D721Med (cell line): ENCODE measurements around the gene TPX2.

Experiments
- DNase-seq: peaks from one replicate; pipeline ENCODE4 v3.0.0; 2011; ENCODE audit warnings: low spot score; ENCODE audit not compliant: insufficient read length
- FAIRE-seq: peaks from 2 replicates; lab custom pipeline; 2011; peaks lifted over from hg19 to GRCh38; lab: Jason Lieb, UNC
- TF ChIP-seq, protein P1 (sequence below): IDR thresholded peaks from 2 replicates; pipeline ENCODE4 v1.5.1; 2012; ENCODE audit warnings: mild to moderate bottlenecking, control low read depth; ENCODE audit not compliant: insufficient read depth; ENCODE audit errors: missing control alignments

Gene TPX2

DNA sequence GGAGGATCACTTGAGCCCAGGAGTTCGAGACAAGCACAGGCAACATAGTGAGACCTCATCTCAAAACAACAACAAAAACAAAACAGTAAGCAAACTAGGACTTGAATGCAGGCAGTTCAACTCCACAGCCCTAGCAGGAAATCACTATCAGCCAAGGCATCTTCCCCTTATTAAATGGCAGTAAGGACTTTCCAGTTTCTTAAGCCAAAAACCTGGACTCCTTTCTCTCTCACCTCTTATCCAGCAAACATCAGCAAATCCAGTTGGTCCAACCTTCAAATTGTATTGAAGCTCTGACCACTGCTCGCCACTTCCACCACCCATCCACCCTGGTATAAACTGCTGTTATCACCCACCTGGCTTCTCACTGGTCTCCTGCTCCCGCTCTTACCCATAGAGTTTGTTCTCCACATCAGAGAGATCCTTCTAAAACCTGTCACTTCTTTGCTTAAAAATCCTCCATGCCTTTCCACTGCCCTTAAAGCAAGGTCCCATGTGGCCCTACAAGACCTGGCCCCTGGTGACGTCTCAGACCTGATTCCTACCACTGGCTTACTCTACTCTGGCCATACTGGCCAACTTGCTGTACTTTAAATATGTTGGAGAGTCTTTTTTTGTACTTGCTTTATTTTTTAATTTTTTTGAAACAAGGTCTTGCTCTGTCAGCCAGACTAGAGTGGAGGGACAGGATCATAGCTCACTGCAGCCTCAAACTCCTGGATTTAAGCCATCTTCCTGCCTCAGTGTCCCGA is 44.1 kb upstream of the TPX2 start:
- DNase-seq (no peak), FAIRE-seq (no peak)
- TF ChIP-seq, protein P1, sequence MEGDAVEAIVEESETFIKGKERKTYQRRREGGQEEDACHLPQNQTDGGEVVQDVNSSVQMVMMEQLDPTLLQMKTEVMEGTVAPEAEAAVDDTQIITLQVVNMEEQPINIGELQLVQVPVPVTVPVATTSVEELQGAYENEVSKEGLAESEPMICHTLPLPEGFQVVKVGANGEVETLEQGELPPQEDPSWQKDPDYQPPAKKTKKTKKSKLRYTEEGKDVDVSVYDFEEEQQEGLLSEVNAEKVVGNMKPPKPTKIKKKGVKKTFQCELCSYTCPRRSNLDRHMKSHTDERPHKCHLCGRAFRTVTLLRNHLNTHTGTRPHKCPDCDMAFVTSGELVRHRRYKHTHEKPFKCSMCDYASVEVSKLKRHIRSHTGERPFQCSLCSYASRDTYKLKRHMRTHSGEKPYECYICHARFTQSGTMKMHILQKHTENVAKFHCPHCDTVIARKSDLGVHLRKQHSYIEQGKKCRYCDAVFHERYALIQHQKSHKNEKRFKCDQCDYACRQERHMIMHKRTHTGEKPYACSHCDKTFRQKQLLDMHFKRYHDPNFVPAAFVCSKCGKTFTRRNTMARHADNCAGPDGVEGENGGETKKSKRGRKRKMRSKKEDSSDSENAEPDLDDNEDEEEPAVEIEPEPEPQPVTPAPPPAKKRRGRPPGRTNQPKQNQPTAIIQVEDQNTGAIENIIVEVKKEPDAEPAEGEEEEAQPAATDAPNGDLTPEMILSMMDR = no peak

DNA sequence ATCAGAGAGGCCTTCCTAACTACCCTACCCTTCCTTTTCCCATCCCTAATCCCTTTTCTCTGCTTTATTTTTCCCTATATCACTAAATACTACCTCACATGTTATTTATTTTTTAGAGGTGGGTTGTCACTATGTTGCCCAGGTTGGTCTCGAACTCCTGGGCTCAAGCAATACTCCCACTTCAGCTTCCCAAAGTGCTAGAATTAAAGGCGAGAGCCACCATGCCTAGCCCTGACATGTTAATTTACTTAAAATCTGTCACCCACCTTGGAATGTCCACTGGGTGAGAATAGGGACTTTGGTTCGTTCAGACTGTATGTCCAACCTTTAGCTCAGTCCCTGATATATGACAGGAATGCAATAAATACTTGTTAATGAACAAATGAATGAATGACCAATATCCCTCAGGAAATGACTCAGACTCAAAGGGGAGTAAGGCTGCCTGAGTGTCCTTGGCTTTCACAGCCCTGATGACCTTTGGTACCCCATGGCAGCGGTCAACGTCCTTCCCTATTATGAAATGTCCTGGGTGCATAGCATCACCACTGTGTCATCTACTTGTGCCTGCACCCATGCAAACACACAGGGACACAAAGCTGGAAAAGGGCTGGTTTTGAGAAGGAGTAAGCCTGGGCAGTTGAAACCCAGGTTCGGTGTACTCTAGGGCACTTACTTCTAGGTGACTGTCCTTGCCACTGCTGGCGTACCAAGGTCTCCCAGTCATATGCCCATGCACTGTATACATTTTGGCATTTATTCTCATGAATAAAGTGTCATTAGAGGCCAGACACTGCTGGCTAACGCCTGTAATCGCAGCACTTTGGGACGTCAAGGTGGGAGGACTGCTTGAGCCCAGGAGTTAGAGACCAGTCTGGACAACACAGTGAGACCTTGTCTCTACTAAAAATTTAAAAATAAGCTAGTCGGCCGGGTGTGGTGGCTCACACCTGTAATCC is 43.0 kb upstream of the TPX2 start:
- FAIRE-seq = no peak
- TF ChIP-seq, protein P1 = no peak
- DNase-seq = no peak

DNA sequence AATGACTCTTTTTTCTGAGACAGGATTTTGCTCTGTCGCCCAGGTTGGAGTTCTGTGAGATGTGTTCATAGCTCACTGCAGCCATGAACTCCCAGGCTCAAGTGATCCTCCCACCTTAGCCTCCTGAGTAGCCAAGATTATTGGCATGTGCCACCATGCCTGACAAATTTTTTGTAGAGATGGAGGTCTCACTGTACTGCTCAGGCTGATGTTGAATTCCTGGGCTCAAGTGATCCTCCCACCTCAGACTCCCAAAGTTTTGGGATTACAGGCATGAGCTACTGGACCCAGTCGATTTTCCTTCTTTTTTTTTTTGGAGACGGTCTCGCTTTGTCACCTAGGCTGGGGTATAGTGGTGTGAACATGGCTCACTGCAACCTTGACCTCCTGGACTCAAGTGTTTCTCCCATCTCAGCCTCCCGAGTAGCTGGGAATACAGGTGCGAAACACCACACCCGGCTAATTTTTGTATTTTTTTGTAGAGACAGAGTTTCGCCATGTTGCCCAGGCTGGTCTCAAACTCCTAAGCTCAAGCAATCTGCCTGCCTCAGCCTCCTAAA is 40.8 kb upstream of the TPX2 start:
- TF ChIP-seq, protein P1 = no peak
- no peak for DNase-seq
- no peak for FAIRE-seq

DNA sequence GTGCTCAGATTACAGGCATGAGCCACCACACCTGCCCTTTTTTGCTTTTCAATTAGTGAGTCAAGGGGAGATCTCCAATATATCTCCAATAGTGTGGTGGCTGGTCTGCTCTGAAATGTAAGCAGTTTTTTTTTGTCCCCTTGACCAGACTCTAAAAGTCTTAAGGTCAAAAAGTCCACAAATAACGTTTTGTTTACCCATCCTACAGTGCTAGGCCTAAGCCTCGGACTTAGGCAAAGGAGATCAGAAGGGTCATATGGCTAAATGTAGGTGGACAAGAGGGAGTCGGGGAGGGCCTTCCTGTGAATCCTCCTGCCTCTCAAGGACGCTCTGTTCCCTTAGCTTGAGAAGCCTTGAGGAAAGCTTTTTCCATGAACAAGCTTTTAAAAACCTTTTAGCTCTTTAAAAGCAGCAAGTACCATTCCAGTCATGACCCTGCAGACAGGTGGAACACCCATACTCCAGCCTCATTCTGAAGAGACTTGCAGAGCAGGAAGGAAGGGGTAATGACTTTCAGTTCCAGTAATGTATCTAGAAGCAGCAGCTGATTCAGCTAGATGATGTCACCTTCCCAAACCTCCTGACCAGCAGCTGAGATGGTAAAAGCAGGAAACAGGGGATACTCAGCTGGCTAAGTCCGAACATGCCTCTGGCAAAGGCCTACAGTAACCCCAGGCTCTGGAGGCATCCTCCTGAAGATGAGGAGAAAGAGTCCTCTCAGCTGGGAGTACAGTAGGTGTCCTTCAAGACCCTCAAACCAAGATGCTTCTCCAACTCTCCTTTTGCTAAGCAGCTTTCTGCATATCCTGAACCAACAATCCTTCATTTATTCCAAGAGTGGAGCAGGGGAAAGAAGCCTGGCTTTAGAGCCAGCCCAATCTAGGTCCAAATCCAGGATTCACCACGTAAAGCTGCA is 40.0 kb upstream of the TPX2 start:
- DNase-seq = no peak
- no peak for FAIRE-seq

DNA sequence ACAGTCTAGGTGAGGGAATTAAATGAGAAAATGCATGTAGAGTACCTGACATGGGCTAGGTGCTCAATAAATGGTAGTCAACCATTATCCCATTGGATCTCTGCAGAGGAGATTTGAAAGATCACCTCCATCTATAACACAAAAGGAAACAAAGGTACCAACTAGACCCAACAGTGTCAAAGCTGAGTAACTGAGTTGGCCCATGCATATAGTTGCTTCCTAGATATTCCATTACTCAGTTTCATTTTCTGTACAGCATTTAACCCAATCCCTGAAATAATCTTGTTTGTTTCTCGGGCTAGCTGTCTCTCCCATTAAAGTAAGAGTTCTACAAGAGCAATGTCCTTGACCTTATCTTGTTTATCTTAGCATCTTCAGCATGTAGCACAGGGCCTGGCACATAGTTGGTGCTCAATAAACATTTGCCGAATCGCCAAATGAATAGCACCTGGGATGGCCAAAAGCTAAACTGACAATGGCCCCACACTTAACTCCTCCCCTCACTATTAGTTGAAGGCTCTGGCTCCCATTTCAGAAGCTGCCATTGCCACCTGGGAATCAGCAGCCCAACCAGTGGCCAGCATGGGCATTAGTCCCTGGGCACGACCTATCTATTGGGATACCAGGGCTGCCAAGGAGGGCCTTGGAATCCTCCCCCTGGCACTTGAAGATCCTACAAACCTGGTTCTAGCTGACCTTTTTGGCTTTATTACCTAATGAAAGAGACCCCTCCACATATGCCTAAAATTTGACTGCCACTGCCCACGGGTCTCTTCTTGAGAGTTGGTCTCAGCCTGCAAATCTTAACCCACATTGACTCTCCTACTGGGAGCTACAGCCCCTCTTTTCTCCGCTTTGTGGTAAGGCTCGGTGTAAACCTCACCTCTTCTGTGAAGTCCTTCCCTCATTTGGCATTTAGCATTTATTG is 39.0 kb upstream of the TPX2 start:
- FAIRE-seq (no peak), DNase-seq (no peak)
- TF ChIP-seq, protein P1 = no peak

More for the DNA sequence above, 40.0 kb upstream of the TPX2 start:
- TF ChIP-seq, protein P1 = no peak

DNA sequence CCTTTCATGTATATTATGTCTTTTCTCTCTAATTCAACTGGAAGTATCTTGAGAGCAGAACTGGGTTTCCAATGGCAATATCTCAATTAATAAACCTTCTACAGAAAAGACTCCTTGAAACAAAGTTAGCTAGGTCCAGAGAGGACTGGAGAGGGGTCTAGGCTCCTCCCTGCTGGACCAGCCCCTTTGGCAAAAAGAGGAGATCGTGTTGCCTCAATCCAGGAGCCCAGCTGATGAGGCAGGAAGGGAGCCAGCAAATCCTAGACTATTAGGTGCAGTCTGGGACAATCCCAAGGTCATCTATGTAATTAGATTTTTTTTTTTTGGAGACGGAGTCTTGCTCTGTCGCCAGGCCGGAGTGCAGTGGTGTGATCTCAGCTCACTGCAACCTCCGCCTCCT is 38.3 kb upstream of the TPX2 start:
- FAIRE-seq (no peak), DNase-seq (no peak)
- TF ChIP-seq, protein P1 = no peak
